Stimulated activated CD8-positive, alpha-beta memory T cell treated with anti-CD3 and anti-CD28 coated beads, Interleukin-12 subunit alpha, Interleukin-12 subunit beta, amount 100 ng/mL, for 24 hours (primary cell): ENCODE measurements around the gene RYR2.
"Not testable (repeated sequence)": the region's sequence is repeated elsewhere in the genome, so short reads cannot be mapped to it uniquely, and the experiment has no call there.

Experiments used
- DNase-seq: peaks from one replicate; pipeline ENCODE4 v3.0.0-alpha.2; 2020; ENCODE audit errors: extremely low read depth

The RYR2 gene

DNA sequence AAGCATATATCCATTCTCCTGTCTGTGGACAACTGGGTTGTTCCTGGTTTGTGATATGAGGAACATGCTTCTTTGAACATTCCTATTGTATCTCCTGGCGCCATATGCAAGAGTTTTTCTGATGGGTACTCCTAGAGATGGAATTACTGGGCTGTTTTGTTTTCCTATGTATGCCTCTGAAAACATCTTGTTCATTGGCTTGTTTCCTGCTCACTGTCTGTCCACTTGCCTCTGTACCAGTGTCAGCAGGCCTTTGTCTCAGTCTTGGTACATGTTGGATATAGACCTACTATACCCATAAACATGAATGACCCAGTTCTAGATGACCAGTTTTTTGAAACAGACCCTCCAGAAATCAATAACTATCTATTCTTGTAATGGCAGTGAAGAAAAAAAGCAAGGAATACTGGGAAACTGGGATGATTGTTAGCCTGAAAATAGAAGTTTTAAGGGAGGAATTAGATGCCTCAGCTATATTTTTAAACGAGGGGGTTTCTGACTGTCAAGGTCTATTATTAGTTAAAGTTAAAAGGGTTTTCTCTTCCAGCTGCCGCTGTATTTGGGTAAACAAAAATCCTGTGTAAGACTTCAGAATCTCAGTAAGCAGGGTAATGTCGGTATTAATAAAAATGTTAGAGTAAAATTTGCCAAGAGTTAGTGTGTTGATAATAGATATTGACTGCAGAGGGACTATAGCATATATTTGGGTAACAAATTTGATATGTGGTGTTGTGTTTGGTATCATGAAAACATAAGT lies 103.6 kb downstream of the RYR2 start:
- no peak for DNase-seq

DNA sequence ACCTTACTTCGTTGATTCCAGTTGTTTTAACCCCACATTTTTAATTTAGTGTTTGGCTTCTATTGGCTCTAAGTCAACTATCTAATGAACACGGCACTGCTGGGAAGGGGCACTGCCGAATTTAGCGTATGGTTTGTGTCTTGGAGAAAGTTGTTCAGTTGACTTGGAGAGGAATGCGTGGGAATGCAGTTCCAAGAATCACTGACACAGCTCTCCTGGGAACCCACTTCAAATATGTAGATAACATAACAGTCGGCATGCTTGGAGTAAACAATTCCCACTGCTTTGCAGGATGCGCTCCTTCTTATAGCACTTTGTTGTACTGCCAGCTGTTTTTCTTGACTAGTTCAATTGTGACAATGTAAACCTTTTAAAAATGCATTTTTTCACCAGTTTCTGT lies 104.3 kb downstream of the RYR2 start:
- no peak for DNase-seq

DNA sequence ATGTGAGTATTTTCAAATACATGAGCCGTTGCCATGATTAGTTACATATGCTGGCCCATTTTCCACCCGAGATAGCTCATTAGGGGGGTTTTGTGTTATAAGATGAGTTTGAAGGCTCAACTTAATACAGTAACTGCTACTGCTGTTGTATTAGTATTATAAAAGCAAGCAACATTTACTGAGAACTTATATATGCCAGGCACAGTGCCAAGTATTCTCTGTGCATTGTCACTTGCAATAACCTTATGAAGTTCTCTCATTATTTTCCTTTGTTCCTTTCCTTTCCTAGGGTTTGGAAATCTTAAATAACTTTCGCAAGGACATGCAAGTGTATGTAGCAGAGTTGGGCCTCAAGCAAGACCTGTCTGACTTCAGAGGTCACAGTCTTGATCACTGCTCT lies 107.9 kb downstream of the RYR2 start:
- no peak for DNase-seq

DNA sequence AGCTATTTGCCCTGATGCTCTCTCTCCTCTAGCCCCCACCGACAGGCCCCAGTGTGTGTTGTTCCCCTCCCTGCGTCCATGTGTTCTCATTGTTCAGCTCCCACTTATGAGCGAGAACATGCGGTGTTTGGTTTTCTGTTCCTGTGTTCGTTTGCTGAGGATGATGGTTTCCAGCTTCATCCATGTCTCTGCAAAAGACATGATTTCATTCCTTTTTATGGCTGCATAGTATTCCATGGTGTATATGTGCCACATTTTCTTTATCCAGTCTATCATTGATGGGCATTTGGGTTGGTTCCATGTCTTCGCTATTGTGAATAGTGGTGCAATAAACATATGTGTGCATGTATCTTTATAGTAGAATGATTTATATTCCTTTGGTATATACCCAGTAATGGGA lies 110.0 kb downstream of the RYR2 start:
- not testable (repeated sequence) for DNase-seq

DNA sequence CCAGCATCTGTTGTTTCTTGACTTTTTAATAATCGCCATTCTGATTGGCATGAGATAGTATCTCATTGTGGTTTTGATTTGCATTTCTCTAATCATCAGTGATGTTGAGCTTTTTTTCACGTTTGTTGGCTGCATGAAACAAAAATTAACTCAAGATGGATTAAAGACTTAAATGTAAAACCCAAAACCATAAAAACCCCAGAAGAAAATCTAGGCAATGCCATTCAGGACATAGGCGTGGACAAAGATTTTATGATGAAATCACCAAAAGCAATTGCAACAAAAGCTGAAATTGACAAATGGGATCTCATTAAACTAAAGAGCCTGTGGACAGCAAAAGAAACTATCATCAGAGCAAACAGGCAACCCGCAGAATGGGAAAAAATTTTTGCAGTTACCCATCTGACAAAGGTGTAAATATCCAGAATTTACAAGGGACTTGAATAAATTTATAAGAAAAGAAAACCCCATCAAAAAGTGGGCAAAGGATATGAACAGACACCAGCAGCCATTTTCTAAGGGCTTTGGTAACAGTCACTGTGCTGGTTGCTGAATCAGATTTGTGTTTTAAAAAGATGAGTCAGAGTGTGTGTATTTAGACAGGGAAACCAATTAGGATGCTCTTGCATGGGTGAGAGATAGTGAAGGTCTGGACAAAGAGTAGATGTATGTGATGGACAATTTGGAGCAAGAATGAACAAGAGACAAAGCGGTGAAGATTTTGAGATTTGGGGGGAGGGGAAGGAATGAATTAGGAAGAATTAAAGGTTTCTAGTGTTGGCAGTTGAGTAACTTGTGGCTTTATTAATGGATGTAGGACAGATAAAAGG lies 110.7 kb downstream of the RYR2 start:
- no peak for DNase-seq

DNA sequence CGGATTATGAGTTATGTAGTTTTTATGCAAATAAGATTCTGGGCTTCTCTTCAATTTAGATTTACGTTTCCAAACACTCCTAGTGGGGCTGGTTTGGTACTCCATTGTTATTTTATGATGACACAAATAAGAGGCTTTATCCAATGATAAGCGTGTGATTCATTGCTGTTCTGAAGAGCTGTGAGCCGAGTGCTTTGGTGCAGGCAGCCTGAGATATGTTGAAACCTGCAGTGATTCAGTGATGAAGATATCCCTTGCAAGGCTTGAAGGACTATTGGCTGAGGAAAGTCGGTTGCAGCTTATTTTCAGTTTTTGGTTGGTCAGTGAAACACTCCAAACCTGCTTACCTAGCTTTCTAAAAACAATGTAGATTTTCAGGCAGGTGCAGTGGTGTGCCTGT lies 112.2 kb downstream of the RYR2 start:
- no peak for DNase-seq

DNA sequence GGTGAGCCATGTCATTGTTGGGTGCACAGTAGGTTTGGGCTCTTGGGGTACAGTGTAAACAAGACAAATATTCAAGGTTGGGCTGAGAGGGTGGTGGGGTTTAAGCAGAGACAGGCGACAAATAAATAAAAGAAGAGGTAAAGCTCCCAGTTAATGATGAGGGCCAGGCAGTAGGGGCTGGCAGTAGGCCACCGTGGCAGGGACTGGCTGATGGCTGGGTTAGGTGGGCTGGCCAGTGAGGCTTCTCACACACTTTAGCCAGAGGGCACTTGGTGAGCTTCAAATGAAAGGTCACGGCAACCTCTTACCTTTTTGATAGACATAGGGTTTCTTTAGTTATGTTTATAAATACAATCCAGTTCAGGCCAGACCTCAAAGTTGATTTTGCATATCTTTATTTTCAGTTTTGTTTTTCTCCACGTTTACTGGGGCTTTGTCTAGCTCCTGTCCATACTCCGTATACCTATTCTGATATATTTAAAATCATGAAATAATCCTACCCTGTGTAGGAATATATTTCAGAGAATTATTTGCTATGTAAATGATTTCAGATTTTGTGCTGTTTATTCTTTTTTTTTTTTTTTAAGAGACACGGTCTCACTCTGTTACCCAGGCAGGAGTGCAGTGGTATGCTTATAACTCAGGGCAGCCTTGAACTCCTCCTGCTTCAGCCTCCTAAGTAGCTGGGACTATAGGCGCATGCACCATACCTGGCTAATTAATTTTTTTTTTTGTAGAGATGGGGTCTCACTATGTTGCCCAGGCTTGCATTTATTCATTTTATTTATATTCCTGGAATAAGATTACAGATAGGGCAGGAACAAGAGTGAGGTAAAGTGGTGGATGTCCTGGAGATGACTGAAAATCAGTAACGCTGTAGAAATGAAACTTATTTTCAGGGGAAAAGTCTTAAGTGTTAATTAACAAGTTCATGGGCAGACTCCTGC lies 122.7 kb downstream of the RYR2 start:
- DNase-seq: no peak

DNA sequence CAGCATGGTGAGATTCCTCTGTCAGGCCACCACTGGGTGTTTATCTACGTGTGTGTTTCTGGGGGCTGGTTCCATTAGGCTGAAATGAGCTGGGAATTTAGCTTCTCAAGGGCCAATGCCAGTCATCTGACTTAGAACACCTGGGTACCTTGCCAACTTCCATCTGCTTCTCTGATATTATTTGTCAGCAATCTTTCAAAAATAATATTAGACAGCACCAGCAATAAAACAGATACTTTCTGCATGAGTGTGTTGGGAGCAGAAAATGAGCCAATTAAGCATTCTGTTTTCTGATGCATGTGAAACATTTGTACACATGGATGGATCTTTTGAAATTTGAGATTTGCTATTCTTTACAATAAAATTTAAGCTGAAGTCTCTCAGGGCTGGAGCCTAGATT lies 124.1 kb downstream of the RYR2 start:
- no peak for DNase-seq

DNA sequence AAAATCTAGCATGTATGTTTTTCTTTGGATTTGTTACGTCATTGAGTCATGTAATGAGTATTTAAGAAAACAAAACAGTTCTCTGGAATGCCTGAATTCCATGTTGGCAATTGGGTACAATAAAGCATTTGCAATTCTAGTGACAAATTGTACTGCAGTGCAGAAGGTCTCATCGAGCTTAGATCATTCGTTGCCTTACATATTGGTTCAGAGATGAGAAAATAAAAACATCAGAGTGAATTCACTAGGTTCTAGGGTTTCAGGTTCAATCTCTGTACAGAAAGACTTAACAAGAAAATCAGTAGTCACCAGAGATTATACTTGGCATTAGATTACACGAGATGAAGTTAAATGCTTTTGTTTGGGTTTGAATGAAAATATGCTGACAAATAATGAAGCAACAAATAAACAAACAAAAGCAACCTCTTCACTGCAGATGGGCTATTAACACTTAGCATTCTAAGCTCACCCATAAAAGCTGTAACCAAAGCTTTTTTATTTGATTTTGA lies 124.7 kb downstream of the RYR2 start:
- DNase-seq: no peak

DNA sequence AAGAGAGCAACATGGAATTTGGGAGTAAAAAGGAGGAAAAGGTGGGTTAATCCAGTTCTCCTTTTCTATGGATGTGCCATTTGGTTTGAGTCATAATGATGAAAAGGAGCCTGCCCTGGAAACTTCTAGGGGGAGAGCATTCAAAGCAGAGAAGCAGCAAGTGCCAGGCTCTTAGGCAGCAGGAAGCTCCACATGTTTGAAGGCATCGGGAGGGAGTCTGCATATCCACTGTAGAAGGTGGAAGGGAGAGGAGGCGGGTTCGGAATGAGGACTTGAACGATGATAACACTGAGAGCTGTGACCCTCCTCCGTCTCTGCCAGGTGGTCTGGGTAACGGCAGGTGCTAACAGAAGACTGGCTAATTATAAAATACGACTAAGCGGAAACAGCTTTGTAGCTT lies 128.2 kb downstream of the RYR2 start:
- DNase-seq: no peak

DNA sequence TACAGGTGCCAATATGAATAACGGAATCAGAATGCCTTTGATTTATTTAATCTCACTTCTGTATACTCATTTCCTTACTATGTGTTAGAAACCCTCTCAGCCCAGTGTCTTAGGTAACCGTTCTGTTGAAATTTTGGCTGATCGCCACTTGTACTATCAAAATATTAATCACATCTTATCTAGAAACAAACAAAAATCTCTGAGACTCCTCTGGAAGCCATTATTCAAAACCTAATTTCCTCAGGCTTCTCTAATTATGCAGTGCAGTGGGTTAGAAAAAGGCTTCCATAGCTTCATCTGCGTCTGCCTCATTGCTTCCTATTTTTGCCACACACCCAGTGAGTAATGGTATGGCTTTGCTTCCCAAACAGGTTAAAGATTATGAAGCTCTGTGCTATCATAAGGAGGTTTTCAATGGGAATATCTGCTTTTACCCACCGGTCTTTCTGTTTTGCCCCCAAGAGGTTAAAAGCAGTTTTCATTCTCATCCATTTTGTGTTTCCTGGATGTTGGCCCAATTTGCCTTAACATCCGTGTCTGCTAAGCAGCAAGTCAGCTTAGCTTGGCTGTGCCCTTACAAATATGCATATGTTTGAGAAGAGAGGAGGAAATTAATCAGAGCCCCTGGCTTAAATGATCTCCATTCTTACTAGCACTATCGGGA lies 129.6 kb downstream of the RYR2 start:
- no peak for DNase-seq

DNA sequence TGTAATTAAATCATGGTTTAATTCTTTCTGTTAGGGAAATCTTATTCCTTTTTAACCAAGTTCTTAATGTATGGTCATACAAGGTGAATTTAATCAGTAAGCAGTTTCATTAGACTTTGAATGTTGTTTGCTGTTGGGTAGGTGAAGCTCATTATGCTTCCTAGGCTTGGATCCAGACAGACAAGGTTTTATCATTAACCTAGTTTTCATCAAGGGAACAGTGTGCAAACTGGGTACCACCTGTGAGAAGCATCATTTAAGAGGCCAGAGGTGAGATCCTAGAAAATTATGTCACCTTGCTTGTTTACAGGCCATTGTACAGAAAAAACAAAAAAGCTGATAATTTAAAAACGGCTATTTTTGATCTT lies 130.1 kb downstream of the RYR2 start:
- no peak for DNase-seq

DNA sequence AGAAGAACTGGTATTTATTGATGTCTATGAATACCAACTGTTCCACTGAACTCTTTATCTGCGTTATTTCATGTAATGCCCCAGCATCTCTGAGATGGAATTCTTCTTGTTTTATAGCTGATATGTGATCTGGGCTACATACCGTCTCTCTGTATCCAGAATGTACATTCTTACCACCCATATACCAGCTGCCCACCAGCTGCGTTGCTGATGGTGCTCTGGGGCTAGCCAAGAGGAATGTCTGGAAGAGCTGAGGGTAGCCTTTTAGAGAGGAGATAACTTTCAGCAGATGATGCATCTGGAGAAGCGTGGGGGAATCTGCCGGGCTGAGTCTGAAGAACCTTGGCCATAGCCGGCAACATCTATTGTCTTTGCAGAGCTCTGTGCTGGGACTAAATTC lies 137.5 kb downstream of the RYR2 start:
- no peak for DNase-seq

DNA sequence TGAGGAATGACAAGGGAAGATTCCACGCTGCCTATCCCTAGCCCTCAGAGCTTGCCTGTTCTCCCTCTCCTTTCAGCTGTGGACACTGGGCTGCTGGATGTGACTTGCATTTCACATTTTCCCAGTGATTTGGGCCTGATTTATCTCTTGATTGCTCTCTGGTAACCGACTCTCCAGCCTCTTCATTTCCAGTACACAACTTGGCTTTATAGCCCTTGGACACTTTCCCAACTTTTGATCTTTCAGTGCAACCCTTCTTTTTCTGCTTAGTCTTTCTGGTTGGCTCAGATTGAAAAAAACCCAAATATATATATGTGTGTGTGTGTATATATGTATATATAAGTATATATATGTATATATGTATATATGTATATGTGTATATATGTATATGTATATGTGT lies 138.3 kb downstream of the RYR2 start:
- no peak for DNase-seq

DNA sequence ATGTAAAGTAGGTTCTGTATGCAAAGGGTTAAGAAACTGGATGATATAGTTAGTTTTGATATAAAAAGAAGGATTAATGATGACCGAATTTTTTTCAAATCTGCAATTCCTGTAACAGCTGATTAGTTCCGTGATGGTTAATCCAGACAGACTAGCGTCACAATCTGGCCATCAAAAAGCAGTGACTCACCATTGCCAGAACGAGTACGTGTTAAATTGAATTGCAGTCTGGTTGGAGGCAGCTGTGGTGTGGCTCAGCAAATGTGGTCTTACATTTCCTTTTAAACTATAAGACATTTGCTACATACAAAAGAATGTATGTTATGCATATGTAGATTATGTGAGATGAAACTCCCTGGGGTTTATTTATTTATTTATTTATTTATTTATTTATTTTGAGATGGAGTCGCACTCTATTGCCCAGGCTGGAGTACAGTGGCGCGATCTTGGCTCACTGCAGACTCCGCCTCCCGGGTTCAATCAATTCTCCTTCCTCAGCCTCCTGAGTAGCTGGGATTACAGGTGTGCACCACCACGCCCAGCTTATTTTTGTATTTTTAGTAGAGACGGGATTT lies 139.8 kb downstream of the RYR2 start:
- no peak for DNase-seq

DNA sequence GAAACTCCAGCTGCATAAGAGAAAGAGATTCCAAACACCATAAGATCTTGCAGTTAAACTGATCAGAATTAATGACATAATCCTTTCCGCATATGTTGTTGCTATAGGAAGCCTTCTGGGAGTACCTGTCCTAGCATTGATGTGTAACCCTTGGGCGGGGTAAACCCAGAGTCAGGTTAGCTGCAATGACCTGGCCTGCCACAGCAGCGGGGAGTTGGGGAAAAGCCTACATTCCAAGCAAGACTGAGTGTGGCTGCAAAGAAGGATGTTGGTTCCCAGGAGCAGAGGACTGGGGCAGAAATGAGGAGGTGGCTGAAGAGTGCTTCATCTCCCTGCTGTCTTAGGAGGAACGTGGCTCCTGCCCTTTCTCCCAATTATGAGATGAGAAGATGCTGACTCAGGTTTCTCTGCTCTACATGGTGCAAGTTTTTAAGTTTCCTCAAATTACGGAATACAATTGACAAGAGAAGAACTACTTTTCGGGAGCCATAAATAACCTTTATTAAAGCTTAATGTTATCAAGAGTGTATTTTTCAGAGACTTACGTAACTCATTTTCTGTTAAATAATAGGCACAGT lies 142.1 kb downstream of the RYR2 start:
- DNase-seq: no peak

DNA sequence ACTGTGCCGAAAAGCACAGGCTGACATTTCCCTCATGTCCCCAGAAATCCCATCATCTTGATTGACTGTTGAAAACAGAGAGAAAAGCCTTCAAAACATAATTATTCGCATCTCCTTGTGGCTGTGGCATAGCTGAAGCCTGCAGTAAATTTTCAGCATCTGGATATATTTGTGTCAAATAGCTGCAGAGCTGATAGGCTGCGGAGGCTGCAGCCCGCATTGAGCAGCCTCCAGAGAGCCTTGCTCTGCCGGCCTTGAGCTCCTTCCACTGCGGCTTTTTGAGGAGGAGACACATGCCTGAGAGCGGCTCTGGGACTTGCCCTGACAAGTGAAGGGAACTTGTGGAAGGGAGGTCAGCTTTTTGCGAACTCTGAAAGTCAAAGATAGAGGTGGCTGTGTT lies 144.7 kb downstream of the RYR2 start:
- no peak for DNase-seq

DNA sequence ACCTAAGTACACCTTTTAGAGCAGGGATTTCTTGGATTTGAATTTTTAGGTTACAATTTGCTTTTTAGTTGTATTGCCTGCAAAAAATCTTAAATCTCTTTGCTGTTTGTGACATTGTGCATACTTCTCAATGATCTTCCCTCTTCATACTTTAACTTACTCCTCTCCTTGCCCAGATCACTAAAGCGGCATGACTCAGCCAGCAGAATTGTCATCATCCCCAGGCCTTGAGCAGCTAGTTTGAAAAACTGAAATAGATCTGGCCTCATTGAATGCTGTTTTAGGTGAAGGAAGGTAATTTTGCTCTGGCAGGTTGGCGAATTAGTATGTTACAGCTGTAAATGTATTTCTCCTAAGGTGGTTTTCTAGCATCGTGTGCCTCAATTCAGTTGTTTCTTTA lies 145.9 kb downstream of the RYR2 start:
- no peak for DNase-seq

DNA sequence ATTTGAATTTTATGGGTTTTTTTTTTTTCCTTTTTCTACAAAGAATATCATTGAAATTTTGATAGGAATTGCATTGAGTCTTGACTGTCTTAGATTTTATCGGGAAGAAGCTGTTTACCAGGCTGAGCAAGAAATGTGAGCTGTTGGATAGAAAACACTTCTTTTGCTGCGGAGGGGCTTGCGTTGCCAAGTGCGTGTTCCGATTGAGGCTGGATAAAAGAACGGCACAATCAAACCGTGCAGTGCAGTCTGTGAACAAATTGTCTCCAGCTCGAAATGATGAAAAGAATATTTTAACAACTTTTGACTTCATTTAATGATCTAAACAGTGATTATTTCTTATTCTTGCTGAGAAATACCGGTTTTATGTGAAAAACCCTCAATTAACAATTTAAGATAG lies 149.4 kb downstream of the RYR2 start:
- DNase-seq: no peak

DNA sequence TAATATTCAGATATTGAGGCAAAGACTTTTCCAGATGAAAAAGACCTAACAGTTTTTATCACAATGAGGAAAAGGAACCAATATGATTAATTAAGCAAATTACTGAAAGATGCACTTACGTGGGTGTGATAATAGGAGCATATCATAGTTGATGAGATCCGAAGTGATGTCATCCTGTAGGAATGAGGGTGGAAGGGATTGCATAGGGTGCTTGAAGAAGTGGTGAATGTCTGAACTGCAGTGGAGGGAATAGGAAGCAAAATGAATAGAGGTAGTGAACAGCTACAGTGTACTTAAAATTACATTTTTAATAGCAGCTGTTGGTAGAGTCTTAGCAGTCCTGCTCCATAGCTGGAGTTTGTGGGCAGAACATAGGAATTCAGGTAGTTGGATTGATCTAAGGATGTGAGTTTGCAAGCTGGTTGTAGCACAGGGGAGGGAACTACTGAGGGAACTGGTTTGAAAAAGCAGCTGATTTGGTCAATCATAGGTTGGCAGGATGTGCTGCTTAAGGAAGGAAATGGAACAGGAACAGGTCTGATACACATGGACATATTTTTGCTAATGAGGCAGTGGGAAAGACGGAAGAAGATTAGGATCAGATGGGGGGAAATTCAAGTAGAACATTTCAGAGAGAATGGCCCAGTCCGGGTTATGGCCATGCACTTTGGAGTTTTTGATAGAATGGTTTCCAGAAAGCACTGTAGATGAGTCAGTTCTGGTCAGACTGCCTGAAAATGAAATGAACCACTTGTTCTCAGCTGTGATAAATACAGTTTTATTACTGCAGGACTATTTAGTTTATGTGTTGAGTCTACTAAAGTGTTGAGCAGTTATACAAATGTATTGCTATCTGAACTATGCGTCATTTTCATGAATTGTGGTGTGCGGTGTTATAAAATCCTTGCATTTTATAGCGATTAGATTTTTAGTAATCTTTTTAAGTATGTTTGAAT lies 155.8 kb downstream of the RYR2 start:
- no peak for DNase-seq
